Ovary (tissue), 3 donors: ENCODE measurements around the gene PAM.

Experiments used
- POLR2A ChIP-seq: fragments of 450-650 bp; IDR thresholded peaks from one replicate; pipeline ENCODE4 v1.6.1; 2017; ENCODE audit warnings: antibody characterized with exemption, mild to moderate bottlenecking, moderate library complexity
- TF ChIP-seq, protein P1 (sequence below), 3 donors: fragments of 450-650 bp in 2 of 3; fragments of 200-600 bp in 1 of 3; IDR thresholded peaks; one replicate each; pipeline versions ENCODE4 v1.5.1 to v1.8.0; 2016 to 2022; ENCODE audit warnings: antibody characterized with exemption in 3 of 3, mild to moderate bottlenecking in 1 of 3
- donor health status: DM: no; HTN: no; CAD: no.

DNA sequence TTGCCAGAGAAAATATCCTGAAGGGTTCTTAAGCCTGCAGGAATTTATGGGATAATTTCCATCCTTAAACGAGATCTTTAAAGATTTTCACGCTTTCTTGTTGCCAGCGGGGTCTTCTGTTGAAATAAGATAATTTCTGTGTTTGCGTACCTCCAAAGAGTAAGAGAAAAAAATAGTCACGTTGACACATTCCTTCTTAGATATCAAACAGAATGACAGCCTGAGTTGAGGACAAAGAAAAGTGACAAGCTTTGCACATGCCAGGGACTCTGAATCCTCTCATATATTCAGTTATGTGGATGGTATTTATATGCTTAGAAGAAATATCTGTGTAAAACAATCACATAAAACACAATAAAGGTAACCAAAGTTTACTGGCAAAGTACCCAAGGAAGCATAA, 21.6 kb upstream of the PAM start:
- no peak for TF ChIP-seq POLR2A
- TF ChIP-seq, protein P1, sequence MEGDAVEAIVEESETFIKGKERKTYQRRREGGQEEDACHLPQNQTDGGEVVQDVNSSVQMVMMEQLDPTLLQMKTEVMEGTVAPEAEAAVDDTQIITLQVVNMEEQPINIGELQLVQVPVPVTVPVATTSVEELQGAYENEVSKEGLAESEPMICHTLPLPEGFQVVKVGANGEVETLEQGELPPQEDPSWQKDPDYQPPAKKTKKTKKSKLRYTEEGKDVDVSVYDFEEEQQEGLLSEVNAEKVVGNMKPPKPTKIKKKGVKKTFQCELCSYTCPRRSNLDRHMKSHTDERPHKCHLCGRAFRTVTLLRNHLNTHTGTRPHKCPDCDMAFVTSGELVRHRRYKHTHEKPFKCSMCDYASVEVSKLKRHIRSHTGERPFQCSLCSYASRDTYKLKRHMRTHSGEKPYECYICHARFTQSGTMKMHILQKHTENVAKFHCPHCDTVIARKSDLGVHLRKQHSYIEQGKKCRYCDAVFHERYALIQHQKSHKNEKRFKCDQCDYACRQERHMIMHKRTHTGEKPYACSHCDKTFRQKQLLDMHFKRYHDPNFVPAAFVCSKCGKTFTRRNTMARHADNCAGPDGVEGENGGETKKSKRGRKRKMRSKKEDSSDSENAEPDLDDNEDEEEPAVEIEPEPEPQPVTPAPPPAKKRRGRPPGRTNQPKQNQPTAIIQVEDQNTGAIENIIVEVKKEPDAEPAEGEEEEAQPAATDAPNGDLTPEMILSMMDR (IDR thresholded peaks at IDR 0.05), result no peak
